Measurements from ENCODE around the gene MSRB1. TPM values are rescaled to one million over a fixed set of nuclear protein-coding genes. Genes with fewer than 3 reads are reported as not detected.
"Not testable (repeated sequence)": the region's sequence is repeated elsewhere in the genome, so short reads cannot be mapped to it uniquely, and the experiment has no call there.

MSRB1 gene
- total RNA-seq, 4 donors from 2014 or later, result 16.7 to 40.7 (median 35.2) TPM

- intact Hi-C loops (cut with DNase I; ENCODE audit: low total_unique reads) (no loop called here), in situ Hi-C loops (cut with MboI; ENCODE audit: low sequenced_read_pairs in 4 of 4) (no loop called here)
- H3K4me1 ChIP-seq, result peaks cover 18 to 24% of the 10 kb centered on the region in 2 donors
Measured at GRCh38 chr16:1965396-1966001, 22.5 kb upstream of the MSRB1 start.

DNA sequence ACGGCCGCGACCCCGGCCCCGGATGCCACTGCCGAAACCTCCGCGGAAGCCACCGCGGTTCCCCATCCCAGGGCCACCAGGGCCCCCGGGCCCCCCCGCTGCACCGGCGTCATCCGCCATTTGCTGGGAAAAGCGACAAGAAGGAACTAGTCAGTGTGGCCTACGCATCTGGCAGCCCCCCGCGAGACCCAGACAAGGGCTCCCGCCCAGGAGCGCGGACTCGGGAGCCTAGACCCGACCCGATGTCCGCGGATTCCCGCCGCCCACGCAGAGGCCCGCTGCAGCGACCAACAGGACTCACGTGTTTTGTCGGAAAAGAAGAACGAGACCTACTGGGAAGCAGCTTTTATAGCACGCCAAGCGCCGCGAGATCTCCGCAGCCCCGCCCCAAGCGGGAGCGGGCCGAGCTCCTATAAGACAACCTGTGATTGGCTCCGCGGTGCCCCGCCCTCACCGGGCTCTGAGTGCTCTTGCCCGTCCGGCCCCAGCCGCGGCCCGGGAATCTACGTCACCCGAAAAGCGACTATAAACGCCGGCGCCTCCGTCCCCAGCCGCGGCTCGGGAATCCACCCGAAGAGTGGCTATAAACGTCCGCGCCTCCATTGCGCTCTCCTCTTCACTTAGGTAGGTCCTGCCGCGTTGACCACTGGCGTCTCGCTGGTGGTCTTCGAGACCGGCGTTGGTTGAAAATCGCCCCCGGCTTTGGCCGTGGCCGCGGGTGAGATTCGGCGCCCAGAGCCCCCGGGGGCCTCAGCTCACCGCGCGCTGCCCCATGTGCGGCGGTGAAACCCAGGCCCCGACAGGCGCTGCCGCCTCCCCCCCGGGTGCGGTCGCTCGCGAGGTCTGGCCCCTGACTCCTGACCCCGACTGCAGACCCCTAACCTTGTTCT is 21.8 kb upstream of the MSRB1 start, which contains the start of gene RPS2:
Gene RPS2 (minus strand): TSS at position 321 of the 890 bp plus-strand sequence. CDS start 201 bp downstream, at position 120.
- in situ Hi-C loops (cut with MboI; ENCODE audit: low sequenced_read_pairs in 4 of 4) (no loop called here), intact Hi-C loops (cut with DNase I; ENCODE audit: low total_unique reads) (no loop called here)
- TF ChIP-seq POLR2A (IDR thresholded peaks at IDR 0.05), result peak; percentile 96 to 97
- TF ChIP-seq, protein P1, sequence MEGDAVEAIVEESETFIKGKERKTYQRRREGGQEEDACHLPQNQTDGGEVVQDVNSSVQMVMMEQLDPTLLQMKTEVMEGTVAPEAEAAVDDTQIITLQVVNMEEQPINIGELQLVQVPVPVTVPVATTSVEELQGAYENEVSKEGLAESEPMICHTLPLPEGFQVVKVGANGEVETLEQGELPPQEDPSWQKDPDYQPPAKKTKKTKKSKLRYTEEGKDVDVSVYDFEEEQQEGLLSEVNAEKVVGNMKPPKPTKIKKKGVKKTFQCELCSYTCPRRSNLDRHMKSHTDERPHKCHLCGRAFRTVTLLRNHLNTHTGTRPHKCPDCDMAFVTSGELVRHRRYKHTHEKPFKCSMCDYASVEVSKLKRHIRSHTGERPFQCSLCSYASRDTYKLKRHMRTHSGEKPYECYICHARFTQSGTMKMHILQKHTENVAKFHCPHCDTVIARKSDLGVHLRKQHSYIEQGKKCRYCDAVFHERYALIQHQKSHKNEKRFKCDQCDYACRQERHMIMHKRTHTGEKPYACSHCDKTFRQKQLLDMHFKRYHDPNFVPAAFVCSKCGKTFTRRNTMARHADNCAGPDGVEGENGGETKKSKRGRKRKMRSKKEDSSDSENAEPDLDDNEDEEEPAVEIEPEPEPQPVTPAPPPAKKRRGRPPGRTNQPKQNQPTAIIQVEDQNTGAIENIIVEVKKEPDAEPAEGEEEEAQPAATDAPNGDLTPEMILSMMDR (IDR thresholded peaks at IDR 0.05 in 4 of 5, conservative IDR thresholded peaks at IDR 0.05 in 1 of 5), result peak in 2 of 5 experiments; percentile 19 to 33
- peak within 1 kb of the TSS; percentile 88 to 99 (median 92) for H3K27ac ChIP-seq
- ATAC-seq (peak; percentile 91 to 94), DNase-seq (peak; percentile 99)
- H3K27me3 ChIP-seq, result no peaks in the 10 kb centered on the region
- no peaks in the 10 kb centered on the region for H3K9me3 ChIP-seq
- H3K4me3 ChIP-seq, result peak within 1 kb of the TSS; percentile 73 to 97 (median 76)
- peaks cover 23 to 31% of the 10 kb centered on the region in 2 donors for H3K4me1 ChIP-seq
- peaks cover 0 to 25% of the 10 kb centered on the region in 2 donors for H3K36me3 ChIP-seq

More at GRCh38 chr16:1965396-1966001, 22.5 kb upstream of the MSRB1 start:
- H3K9me3 ChIP-seq, result no peaks in the 10 kb centered on the region
- H3K27me3 ChIP-seq, result no peaks in the 10 kb centered on the region
- ATAC-seq, result peak; percentile 1
- peak overlapping the region; percentile 88 to 99 (median 92) for H3K27ac ChIP-seq
- H3K4me3 ChIP-seq, result peak overlapping the region; percentile 73 to 97 (median 76)
- H3K36me3 ChIP-seq, result peaks cover 0 to 25% of the 10 kb centered on the region in 2 donors
- no peak for DNase-seq
- TF ChIP-seq, protein P1 (IDR thresholded peaks at IDR 0.05 in 4 of 5, conservative IDR thresholded peaks at IDR 0.05 in 1 of 5), result no peak
- no peak for TF ChIP-seq POLR2A (IDR thresholded peaks at IDR 0.05)

DNA sequence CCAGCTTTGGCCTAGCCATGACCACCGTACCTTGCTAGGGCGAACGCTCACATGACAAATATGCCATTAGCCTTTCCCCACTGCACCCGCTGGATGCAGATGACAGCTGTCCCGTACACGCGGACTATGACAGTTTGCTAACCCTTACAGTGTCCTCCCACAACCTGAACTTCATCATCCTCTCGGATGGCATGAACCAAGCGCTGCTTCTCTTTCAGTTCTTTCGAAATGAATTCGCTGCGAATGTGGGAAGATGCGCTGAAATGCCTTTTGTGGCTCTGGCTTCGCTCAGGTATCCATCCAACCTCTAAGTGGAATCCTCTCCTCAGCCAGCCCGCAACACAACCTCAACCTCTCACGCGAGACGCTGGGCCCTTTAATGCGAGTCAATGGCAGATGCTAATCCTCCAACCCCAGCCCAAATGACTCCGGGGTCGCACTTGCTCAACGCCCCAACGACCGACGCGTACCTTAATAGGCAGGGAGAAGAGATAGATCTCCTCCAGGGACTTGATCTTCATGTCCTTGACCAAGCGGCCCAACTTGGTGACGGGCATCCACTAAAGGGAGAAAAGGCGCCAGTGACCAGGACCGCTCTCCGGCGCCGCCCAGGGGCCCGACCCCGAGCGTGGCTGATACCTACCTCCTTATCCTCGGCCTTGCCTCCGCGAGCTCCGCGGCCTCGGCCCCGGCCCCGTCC is 21.0 kb upstream of the MSRB1 start:
- Histone ChIP-seq H3K9me3 (no peaks in the 10 kb centered on the region), H3K36me3 (peaks cover 0 to 25% of the 10 kb centered on the region in 2 donors), H3K27me3 (no peaks in the 10 kb centered on the region), H3K27ac (peak overlapping the region; percentile 88 to 99 (median 92)), H3K4me1 (peaks cover 25 to 32% of the 10 kb centered on the region in 2 donors), H3K4me3 (peak overlapping the region; percentile 73 to 97 (median 76))
- DNase-seq (peak in 1 of 2 donors; percentile 53), ATAC-seq (peak; percentile 9 to 29)
- peak in 1 of 2 donors; percentile 15 for TF ChIP-seq POLR2A (IDR thresholded peaks at IDR 0.05)
- TF ChIP-seq, protein P1 (IDR thresholded peaks at IDR 0.05 in 4 of 5, conservative IDR thresholded peaks at IDR 0.05 in 1 of 5), result peak in 1 of 5 experiments; percentile 25
- intact Hi-C loops (cut with DNase I; ENCODE audit: low total_unique reads), result no loop called here
- in situ Hi-C loops (cut with MboI; ENCODE audit: low sequenced_read_pairs in 4 of 4), result no loop called here

DNA sequence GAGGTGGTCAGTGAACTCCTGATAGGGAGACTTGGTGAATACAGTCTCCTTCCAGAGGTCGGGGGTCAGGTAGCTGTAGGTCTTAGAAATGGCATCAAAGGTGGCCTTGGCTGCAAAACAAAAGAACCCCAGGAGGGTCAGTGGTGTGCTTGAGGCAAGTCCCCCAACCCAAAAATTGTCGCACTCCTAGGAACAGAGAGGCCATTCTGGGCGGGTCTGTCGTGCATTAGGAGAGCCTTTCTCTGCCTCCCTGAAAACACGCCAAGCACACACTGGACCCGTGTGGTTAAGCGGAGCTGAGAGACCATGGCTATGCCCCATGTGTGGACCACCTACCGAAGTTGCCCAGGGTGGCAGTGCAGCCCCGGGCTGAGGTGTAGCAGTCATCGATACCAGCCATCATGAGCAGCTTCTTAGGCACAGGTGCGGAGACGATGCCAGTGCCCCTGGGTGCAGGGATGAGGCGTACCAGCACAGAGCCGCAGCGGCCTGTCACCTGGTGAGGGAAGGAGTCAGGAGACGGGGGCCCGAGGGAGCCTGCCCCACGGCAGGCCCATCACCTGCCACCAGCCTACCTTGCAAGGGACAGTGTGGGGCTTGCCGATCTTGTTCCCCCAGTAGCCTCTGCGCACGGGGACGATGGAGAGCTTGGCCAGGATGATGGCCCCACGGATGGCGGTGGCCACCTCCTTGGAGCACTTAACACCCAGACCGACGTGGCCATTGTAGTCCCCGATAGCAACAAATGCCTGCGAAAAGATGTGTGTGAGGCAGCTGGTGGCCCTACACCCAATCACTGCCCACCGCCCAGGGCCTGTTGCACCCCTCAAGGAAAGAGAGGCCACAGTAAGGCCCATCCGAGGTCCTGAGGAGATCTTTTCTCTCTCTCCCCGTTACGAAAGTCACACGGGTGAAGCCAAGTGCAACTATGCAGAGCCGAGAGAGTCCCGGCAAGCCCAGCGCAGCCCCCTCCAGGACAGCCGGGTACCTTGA is 19.5 kb upstream of the MSRB1 start:
- in situ Hi-C loops (cut with MboI; ENCODE audit: low sequenced_read_pairs in 4 of 4); H3K9me3 ChIP-seq; ATAC-seq; DNase-seq; intact Hi-C loops (cut with DNase I; ENCODE audit: low total_unique reads); H3K4me3 ChIP-seq; H3K27me3 ChIP-seq: not testable (repeated sequence)
- peaks cover 28 to 35% of the 10 kb centered on the region in 2 donors for H3K4me1 ChIP-seq
- peak overlapping the region in 3 of 4 donors; percentile 88 to 99 (median 95) for H3K27ac ChIP-seq
- peaks cover 0 to 25% of the 10 kb centered on the region in 2 donors for H3K36me3 ChIP-seq
